ENCODE results near the gene TBCD.

The TBCD gene

DNA sequence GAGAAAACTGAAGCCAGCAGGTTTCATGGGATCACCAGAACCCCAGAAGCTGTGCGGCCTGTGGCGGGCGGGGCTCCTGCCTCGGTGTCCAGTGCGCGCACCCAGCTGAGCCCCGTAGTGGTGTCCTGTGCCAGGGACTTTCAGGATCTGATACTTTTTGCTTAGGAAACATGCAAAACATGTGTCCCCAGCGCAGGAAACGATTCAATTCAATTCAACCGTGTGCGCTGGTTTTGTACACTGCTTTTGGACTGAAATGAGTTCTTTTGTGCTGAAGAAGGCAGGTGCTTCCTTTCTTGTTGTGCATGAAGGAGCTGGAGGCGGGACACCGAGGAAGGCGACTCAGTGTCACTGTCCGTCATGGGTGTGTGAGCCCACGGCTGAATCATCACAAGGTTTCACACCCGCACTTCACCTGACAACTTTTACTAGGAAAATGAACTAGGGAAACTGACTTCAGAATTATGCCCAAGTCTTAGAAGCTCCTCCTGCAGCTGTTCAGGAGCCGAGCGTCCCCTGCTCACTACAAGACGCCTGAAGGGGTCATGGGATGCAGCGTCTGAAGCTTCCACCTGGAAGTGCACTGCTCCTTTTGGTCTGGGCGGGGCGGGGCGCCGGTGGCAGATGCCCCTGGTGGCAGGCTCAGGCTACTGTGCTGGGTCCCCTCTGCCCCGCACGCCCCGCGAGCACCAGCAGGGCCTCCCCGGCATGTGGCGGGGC is 119.4 kb downstream of the TBCD start:
- DNase-seq (ENCODE audit: low read depth): no peak

DNA sequence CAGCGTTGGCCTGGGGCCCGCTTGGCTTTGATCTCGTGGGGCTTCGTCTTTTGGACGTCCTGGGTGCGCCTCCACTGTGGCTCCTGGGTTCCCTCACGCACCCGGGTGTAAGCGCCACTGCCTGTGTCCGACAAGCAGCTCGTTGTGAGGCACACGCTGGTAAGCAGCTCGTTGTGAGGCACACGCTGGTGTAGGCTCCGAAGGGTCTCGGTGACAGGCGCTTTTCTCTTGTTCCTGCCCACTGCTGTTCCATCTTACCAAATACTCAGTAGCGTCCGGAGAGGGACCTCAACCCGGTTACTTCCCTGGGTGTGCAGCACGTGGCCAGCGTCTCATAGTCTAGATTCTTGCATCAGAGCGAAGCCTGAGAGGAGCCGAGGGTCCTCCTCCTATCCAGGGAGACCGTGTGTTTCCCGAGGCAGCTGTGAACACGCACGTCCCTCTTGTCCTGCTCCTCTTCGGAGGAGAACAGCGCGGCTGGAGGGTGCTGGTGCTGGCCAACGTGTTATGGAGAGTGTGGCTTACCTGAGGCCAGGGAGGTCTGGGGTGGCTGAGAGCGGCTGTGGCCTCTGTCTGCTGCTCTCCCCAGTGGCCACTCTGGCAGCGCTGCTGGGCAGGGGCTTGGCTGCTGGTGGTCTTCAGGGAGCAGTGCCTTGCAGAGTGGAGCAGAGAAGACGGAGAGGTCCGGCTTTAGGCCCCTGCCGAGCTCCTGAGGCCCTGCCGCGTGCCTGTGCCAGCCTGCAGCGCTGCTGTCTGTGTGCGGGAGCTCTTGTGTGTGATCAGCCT is 120.1 kb downstream of the TBCD start:
- no peak for DNase-seq (ENCODE audit: low read depth)

DNA sequence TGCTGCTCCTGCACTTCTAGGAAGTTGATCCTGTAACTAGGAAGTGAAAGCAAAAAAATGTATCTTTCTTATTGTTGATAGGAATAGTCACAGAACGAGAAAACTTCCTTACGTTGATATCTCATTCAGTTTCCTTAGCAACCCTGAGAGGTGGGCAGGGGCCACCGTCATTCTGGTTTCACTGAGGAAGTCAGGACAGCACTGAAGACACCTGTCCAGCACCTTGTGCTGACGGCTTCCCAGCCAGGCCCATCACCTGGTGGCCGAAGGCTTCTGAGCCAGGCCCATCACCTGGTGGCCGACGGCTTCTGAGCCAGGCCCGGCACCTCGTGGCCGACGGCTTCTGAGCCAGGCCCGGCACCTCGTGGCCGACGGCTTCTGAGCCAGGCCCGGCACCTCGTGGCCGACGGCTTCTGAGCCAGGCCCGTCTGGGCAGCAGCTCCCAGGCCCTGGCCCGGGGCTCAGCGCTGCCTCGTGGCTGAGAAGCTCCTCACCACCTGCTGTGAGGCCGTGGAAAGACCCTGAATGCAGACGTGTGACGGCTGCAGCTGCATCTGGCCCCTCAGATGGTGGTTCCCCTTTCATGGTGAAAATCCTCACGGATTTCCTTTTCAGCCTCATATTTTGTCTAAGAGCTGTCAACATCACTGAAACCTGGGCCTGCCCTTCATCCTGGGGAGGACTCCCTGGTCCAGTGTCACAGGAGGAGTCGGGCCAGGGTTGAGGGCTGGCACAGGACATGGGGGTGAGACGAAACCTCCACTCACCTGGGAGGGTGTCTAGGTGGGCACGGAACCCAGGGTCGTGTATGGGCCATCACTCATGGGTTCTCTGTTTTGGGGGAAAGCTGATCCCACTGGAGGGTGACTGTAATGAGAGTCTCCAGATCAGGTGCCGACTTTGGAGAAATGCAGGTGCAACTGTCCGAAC is 121.0 kb downstream of the TBCD start:
- no peak for DNase-seq (ENCODE audit: low read depth)

DNA sequence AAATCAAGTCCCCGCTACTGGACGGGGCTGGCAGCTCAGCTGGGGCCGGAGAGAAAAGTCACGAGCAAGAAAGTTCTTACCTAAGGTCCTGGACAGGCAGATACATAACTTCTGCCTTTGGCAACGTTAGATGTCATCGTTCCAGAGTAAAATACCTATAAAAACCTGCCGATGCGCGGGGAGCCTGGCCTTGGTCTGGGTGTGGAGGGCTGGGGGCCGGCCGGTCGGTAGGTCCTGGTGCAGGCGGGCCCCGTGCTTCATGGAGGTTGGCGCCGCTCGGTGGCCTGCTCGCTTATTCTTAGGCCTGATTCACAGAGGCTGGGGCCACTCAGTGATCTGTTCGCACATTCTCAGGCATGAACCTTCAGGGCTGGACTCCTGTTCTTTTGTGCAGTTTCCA is 121.7 kb downstream of the TBCD start:
- DNase-seq (ENCODE audit: low read depth): no peak

DNA sequence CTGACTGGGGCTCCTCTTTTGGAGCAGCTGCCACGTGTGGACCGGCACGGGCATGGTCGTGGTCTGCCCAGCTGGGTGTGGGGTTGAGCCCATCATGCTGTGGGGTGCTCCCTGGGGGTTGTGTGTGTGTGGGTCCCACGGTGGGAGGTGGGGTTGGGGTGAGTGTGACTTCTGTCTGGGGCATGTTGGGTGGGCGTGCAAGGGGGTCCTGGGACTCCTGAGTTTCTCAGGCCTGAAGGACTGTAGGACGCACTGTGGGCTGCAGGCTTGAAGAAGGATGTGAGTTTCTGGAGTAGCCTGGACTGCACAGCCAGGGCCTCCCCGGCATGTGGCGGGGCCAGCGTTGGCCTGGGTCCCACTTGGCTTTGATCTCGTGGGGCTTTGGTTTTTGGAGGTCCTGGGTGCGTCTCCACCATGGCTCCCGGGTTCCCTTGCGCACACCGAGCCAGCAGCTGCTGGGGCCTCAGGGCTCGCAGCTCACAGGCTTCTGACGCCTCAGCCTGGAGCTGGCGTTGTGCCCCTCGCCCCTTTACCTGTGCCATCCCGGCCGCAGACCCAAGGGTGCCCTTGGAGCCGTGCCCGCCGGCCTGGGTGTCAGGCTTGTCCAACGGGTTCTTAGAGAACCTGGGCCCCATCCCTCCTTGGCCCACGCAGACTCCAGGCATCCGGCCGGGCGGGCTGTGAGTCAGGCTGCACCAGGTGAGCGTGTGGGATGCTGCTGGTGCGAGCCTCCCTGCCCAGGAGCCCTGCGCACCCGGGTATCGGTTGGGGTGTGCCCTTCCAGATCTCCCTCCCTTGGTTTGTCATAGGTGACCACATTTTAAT is 122.4 kb downstream of the TBCD start:
- DNase-seq (ENCODE audit: low read depth): no peak

DNA sequence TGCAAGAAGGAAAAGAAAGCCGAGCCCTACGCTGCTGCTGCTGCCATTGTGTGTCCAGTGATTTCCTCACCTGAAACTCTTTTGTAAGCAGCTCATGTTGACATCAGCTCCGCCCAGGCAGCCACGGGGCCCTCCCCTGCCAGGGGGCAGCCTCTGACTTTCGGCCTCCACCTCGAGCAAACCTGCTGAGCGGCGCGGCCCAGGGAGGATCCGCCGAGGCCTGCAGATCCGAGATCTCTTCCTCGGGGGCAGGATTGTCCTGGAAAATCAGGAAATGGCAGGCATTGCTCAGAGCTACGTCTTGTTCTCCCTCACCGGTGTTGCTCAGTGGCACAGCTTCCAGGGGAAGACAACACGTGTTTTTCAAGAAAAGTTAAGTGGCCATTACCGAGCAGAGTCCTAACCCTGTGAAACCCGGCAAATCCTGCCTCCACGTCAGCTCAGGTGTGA is 123.6 kb downstream of the TBCD start:
- no peak for DNase-seq (ENCODE audit: low read depth)

DNA sequence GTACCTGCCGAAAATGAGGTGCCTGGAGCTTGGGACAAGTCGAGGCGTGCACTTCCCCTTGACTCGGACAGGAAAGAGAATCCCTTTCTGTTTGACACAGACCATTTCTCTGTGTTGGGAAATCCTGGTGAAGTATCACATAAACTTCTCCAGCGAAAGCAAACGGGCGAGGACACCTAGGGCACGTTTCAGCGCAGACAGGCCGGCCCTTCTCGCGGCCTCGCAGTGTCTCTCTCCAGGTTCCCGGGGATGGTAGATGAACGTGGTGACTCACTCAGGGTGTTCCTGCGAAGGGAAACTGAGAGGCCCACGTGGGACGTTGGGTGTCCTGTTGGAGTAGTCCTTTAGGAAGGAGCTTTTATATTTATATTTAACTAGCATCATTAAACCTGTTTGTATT is 124.3 kb downstream of the TBCD start:
- DNase-seq (ENCODE audit: low read depth): no peak

DNA sequence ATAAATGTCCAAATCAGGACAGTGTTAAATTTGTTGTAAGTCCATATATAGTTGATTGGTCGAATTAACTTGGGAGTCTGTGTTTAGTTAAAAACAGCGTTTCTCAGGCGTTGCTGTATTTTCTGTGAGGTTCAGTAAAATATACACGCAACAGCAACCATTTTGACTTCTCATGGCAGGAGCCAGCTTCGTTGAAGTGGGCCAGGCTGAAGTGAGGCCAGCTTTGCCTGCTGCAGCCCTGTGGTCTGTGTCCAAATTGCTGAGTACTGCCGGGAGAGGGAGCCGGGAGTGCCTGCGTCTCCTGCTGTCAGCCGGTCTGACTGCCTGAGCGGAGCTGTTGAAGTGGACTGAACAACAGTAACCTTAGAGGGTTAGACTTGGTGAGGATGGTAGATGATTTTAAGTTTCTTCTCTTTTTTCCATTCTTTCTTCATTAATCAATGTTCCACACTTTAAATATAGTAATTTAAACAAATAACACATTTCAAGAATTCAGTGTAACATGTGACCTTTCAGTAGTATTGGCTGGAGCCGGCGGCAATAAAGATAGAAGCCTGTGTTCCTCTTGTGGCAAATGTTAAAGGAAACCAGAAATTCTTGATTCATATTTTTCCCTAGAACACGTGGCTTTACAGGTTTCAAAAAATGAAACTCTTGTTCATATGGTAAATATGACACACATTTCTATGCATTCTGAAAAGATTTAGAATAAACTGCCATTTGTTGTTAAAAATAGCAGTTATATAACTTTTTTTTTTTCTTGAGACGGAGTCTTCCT is 124.9 kb downstream of the TBCD start:
- DNase-seq (ENCODE audit: low read depth): no peak

DNA sequence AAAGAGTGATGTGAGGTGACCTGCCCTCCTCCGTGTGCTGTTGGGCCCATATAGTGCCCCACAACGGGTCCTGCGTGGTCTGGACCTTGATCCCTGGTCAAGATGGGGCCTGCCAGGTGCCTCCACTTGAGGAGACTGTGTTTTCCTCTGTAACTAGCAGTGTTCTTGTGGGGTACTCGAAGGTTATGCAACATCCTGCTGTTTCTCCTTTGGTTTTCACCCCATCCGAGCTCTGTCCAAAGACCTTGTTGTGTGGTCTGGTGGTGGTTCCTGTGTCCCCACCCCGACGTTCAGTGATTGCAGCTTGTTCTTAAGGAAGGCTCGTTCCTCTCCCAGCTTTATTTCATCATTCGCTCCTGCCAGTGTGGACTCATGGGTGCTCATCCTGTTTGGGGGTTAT is 126.7 kb downstream of the TBCD start:
- no peak for DNase-seq (ENCODE audit: low read depth)

DNA sequence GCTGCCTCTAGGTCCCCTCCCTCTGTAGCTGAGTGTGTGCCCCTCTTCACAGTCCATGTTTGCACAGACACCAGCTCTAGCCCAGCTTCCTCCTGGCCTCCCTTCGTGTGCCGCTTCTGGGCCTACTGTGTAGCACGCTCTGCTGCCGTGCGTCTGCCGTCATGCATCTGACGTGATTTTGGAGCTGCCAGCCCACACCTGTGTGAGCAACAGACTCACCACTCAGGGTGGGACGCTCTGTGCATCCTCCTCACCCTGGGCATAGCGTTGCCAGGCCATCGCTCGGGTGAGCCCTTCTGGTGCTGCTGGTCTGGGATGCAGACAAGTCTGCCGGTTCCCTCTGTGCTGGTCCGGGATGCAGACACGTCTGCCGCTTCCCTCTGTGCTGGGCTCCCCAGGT is 127.4 kb downstream of the TBCD start:
- DNase-seq (ENCODE audit: low read depth): no peak

DNA sequence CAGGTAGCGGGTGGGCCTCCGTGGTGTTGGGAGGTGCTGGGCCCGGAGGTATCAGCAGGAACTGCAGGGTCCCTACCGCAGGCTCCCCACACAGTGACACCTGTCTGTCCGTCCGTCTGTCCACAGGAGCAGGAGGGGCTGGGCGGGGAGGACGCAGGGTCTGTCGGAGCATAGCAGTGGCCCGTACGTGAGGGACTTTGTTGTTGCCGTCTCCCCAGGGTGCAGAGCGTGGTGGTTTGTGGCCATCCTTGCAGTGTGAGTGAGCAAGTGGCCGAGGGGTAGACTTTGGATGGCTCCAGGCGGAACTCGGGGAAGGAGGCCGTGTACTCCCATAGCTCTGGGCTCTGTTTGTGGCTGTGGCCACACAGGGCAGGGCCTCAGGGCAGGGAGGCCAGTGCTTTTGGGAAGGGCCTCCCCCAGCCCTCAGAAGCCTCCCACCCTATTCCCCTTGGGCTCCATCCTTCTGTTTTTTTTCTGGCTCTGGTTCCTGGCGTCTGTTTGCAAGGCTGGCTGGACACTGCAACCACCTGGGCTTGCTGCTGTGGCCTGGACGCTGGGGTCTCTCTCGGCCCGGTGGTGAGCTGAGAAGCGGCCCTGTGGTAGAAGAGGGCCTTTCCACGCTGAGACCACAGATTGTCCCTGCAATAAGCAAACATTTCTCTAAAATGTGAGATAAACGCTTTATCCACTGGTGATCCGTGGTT is 128.9 kb downstream of the TBCD start:
- DNase-seq (ENCODE audit: low read depth): no peak

DNA sequence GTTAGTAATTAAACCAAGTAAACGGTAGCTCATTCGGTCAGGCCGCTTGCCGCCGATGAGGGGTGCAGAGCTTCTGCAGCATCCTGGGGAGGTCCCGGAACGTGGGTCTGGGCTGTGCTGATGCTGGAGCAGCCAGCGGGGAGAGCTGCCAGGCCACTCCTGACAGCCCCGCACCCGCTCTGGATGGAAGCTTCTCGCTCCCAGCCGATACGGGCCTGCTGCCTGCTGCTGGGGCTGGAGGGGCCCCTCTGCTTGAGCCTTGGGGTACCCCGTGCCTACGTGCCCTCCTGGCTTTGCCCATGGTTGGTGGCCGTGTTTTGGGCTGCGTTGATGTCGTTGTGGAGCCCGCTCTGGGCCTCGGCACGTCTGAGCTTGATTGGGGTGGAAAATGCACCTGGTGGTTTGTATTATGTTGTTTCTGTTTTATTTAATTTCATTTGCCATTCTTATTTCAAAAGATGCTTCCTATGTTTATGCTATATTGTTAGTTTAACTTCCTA is 129.5 kb downstream of the TBCD start:
- DNase-seq (ENCODE audit: low read depth): no peak

DNA sequence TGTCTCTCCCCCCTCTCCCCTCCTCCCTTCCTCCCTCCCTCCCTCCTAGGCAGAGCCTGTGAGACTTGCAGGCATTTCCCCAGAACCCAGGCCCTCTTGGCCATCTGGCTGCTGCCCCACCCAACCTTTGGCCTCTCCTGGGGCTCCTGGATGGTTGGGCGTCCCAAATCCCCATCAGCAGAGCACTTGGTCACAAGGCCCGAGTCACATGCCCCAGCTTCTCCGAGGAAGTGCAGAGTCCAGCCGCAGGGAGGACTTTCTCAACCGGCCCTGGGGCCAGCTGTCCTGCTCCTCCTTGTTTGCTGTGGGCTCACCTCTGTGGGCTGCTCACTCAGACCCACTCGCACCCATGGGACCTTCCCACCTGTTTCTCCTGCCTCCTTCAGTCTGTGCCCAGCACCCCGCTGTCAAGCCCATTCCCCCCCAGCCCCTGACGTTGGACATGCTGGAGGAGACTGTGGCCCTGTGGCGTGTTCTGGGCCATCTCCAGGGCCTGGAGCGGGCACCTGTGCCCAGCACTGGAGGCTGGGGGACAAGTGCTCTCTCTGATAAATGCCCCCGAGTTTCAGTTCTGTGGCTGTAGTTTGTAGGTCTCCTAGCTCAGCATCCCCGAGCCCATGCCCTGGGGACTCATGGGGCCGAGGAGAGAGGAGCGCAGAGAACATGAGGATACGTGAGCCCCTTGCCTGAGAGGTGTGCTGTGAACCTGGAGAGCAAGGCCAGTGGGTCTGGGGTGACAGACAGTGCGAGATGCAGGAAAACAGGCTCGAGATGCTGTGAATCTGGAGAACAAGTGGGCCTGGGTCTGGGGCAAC is 130.2 kb downstream of the TBCD start:
- DNase-seq (ENCODE audit: low read depth): no peak

DNA sequence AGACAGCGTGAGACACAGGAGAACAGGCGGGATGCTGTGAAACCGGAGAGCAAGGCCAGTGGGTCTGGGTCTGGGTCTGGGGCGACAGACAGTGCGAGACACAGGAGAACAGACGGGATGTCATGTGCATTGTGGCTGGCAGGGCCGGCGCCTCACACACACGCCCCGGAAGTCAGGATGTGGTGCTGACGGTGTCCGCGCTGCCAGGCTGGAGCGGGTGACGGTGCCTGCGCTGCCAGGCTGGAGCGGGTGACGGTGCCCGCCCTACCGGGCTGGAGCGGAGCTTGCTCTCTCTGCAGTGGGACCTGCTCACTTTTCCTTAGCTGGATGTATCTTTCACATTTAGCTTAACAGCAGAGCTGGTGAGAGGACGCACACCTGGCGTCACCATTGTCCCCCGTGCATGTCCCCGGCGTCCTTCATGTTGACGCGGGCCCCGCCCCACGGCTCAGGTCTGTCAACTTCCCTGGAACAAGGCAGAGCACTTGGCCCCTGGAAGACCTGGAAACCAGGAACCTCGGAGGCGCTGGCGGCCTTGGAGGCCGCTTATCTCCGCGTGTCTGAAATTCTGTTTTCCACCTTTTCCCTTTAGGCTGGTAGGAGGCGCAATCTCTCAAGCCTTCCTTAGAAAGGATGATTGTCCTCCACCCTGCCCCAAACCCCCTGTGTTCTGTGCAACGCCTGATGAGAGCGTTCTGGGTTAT is 131.0 kb downstream of the TBCD start:
- DNase-seq (ENCODE audit: low read depth): no peak

DNA sequence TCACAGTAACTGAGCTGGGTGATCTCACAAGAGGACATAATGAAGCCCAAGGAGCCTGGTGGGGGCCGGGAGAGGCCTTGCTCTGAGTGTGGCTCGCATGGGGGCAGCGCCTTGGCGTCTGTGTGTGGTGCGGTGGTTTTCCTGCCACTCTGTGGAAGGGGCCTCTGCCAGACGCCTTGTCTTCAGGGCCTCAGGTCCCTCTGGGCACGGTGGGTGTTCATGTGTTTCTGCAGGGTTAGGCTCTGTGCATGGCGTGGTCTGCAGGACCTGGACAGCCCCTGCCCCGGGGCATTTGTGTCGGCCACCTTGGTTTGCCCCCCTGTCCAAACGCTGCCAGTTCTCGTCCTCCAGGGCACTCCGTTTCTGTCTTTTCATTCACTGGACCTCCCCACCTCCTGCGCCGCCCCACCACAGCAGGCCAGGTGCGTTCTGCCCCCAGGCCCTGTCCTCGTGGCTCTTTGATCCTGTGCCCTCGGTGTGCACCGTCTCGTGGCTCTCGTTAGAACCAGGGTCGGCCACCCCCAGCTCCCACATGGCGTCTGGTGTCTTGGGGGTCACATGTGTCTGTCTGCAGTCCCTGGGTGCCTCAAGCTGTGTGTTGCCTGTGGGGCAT is 131.7 kb downstream of the TBCD start:
- DNase-seq (ENCODE audit: low read depth): no peak

DNA sequence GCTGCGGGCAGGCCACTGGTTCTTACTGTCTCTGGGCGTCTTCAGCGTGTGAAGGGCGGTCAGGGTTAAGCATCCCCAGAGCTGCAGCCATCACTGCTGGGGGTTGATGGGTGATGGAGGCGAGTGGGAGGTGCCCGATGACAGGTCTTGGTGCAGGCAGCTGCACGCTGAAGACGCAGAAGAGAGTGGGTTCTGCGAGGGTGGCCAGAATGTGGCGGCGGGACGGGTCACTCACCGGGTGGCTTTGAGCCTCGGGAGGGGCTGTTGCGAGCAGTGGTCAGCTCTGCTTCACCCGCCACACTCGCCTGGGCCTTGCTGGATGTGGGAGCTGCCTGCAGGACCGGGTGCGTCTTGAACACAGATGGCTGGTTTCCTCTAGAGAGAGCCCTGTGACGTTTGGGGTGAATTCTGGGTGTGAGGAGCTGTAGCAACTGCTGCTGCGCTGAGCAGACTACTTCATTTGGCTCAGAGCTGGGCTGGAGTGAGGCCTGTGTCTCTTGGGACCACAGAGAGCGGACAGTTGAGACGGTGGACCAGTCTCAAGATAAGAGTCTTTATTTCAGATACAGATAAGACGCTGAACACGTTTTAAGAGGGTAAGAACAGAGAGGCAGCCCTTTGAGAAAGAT is 132.6 kb downstream of the TBCD start:
- no peak for DNase-seq (ENCODE audit: low read depth)

DNA sequence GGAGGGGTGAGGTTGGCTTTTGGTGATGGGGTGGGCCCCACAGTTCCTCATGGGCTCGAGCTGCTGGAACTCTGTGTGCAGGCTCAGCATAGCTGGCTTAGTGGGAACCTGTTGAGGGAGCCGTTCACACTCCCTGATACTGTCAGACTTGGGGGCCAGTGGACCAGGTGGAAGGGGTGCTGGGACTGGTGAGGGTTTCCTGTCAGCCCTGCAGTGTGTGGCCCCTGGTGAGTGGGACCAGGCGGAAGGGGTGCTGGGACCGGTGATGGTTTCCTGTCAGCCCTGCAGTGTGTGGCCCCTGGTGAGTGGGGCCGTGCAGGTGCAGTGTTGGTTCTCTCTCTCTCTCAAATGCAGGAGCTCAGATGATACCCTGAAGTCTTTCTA is 133.1 kb downstream of the TBCD start:
- DNase-seq (ENCODE audit: low read depth): no peak
